Measurements from ENCODE around the gene CD63.

CD63 gene

DNA sequence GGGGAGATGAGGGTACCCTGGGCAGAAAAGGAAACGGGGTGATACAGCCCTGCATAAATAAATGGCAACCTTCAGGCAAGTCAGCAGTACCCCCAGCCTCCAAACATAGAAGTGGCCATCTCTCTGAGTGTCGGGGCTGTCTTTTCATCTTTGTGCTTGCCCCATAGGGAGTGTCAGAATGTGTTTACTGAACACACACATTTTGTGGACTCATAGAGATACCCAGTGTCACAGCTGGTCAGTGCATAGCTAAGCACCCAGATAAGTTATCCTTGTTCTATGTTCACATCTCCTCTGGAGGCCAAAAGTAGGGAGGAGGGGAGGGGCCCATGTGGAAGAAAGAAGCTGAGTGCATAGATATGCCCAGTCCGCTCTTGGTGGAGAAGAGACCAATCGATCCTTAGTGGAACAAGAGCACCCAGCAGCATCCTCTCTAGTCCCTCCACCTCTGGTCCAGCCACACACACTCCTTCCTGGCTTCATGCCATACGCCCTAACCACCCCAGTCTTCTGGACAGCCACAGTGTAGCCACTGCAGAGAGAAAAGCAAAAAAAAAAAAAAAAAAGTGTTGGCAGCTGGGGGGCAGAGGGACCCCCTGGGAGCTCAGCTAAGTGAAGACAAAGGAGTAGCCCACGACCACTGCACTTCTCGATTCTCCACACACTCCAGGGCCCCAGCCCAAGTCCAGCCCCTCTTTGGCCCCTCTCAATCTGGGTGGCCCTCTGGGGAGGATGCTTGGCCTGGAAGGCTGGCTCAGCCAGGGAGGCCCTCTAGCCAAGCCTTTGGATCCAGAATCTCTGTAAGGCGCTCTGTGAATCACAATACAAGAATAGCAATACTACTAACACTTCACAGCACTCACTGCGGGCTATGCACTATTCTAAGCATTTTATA lies 23.7 kb downstream of the CD63 start:
- H3K4me1 ChIP-seq: no peaks in the 10 kb centered on the region
- no peaks in the 10 kb centered on the region for H3K79me2 ChIP-seq
- H3K9ac ChIP-seq: no peak overlapping the region
- H3K27ac ChIP-seq: no peak overlapping the region
- no peaks in the 10 kb centered on the region for H3K9me3 ChIP-seq (ENCODE audit: control insufficient read depth, low read length)
- no peak overlapping the region for H3K4me3 ChIP-seq (ENCODE audit: low read depth, low read length)
- H3K36me3 ChIP-seq (ENCODE audit: control insufficient read depth, insufficient read depth, low read length): no peaks in the 10 kb centered on the region
- no peaks in the 10 kb centered on the region for H3K27me3 ChIP-seq (ENCODE audit: control insufficient read depth, insufficient read depth, low read length)
- H2AFZ ChIP-seq: no peak overlapping the region
- TF ChIP-seq, protein P1, sequence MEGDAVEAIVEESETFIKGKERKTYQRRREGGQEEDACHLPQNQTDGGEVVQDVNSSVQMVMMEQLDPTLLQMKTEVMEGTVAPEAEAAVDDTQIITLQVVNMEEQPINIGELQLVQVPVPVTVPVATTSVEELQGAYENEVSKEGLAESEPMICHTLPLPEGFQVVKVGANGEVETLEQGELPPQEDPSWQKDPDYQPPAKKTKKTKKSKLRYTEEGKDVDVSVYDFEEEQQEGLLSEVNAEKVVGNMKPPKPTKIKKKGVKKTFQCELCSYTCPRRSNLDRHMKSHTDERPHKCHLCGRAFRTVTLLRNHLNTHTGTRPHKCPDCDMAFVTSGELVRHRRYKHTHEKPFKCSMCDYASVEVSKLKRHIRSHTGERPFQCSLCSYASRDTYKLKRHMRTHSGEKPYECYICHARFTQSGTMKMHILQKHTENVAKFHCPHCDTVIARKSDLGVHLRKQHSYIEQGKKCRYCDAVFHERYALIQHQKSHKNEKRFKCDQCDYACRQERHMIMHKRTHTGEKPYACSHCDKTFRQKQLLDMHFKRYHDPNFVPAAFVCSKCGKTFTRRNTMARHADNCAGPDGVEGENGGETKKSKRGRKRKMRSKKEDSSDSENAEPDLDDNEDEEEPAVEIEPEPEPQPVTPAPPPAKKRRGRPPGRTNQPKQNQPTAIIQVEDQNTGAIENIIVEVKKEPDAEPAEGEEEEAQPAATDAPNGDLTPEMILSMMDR (IDR thresholded peaks at IDR 0.05): no peak
- H3K4me2 ChIP-seq (ENCODE audit: low read length): no peak overlapping the region

DNA sequence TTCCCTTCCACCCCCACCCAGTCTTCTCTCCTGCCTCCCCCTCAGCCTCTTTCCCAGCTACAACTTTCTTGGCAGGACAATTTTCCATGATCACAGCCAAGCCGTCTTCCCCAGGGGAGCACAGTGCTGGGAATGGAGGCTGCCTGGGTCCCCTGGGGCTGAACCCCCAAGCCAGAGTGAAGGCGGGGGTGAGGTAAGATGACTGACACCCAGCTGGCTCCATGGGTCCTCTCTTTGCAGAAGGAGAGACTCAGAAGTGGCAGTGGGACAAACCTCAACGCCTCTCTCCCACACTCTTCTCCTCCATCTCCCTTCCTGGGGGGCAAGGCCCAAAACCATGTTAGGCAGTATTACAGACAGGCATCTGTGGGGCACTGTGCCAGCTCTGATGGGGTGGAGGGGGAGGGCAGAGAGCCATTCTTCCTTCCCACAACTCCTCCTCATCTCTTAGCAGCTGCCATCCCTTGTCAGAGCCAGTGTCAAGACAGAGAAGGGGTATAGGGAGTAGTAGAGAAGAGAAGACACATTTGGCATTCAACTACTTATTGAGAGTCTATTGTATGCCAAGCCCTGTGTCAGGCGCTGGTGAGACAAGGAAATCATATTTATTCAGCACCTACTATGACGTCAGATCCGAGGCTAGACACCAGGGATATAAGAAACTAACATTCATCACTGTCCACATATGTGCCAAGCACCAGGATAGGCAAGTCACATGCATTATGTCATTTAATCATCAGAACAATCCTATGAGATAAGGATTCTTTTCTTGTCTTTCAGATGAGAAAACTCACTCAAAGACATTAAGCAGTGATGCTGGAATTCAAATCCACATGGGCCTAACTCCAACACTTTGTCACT lies 24.7 kb downstream of the CD63 start:
- H3K36me3 ChIP-seq (ENCODE audit: control insufficient read depth, insufficient read depth, low read length): no peaks in the 10 kb centered on the region
- H3K4me3 ChIP-seq (ENCODE audit: low read depth, low read length): no peak overlapping the region
- H2AFZ ChIP-seq: no peak overlapping the region
- no peak overlapping the region for H3K4me2 ChIP-seq (ENCODE audit: low read length)
- H3K79me2 ChIP-seq: no peaks in the 10 kb centered on the region
- no peak overlapping the region for H3K27ac ChIP-seq
- no peaks in the 10 kb centered on the region for H3K4me1 ChIP-seq
- TF ChIP-seq, protein P1 (IDR thresholded peaks at IDR 0.05): no peak
- H3K9ac ChIP-seq: no peak overlapping the region
- no peaks in the 10 kb centered on the region for H3K27me3 ChIP-seq (ENCODE audit: control insufficient read depth, insufficient read depth, low read length)
- H3K9me3 ChIP-seq (ENCODE audit: control insufficient read depth, low read length): no peaks in the 10 kb centered on the region

DNA sequence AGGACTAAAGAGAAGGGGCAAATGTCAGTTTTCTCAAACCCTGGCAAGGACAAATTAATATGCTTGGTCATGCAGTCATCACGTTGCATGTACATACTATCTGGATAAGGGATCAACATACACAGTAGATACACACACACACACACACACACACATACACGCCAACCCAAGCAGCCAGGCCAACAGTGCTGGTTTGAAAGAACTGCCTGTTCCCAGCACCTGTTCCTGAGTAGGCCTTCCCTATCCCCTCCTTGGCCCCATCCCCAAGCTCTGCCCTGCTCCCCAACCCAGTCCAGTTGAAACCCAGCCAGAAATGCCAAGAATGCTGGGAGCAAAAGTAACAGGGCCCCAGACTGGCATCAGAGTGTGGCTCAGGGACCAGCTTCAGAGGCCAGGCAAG lies 25.5 kb downstream of the CD63 start:
- Histone ChIP-seq H2AFZ (no peak overlapping the region), H3K27me3 (ENCODE audit: control insufficient read depth, insufficient read depth, low read length) (no peaks in the 10 kb centered on the region), H3K9me3 (ENCODE audit: control insufficient read depth, low read length) (no peaks in the 10 kb centered on the region), H3K4me1 (no peaks in the 10 kb centered on the region), H3K9ac (no peak overlapping the region), H3K79me2 (no peaks in the 10 kb centered on the region), H3K27ac (no peak overlapping the region), H3K4me2 (ENCODE audit: low read length) (no peak overlapping the region), H3K4me3 (ENCODE audit: low read depth, low read length) (no peak overlapping the region), H3K36me3 (ENCODE audit: control insufficient read depth, insufficient read depth, low read length) (no peaks in the 10 kb centered on the region)
- TF ChIP-seq, protein P1 (IDR thresholded peaks at IDR 0.05): no peak

DNA sequence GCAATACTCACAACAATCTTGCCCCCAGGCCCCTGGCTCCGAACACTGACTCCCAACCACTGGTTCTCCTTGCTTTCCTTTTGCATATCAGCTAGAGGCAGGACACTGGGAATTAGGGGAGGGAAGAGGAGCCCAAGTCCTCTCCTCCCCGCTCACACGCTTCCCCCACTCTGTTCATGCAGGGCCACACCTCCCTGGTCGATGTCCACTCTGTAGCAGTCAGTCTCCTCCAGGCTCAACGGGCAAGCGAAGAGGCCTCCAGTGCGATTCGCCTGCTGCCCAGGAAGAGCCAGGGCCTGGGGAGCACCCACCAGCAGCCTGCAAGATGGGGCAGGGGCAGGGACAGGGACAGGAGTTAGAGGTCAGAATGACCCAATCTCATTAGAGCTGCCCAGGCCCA lies 25.9 kb downstream of the CD63 start:
- no peaks in the 10 kb centered on the region for H3K9me3 ChIP-seq (ENCODE audit: control insufficient read depth, low read length)
- H3K27me3 ChIP-seq (ENCODE audit: control insufficient read depth, insufficient read depth, low read length): no peaks in the 10 kb centered on the region
- no peaks in the 10 kb centered on the region for H3K36me3 ChIP-seq (ENCODE audit: control insufficient read depth, insufficient read depth, low read length)
- TF ChIP-seq, protein P1 (IDR thresholded peaks at IDR 0.05): no peak
- no peak overlapping the region for H3K4me2 ChIP-seq (ENCODE audit: low read length)
- no peak overlapping the region for H2AFZ ChIP-seq
- no peaks in the 10 kb centered on the region for H3K4me1 ChIP-seq
- no peak overlapping the region for H3K4me3 ChIP-seq (ENCODE audit: low read depth, low read length)
- H3K79me2 ChIP-seq: no peaks in the 10 kb centered on the region
- H3K27ac ChIP-seq: no peak overlapping the region
- H3K9ac ChIP-seq: no peak overlapping the region

Data from parathyroid adenoma (tissue), 2 donors.